Measurements from ENCODE around the gene TMEM63C. TPM values are rescaled to one million over a fixed set of nuclear protein-coding genes. Genes with fewer than 3 reads are reported as not detected.

TMEM63C gene
- total RNA-seq, 1 donor from 2014 or later, result 1.6 TPM

GRCh38 chr14:77260199-77260598, 78.6 kb downstream of the TMEM63C start:
- peaks cover 12% of the 10 kb centered on the region for H3K27me3 Mint-ChIP-seq (ENCODE audit: insufficient read depth)

GRCh38 chr14:77260631-77261030, 79.0 kb downstream of the TMEM63C start:
- no peak overlapping the region for H3K4me3 Mint-ChIP-seq
- DNase-seq (ENCODE audit: low spot score), result no peak

More at GRCh38 chr14:77260199-77260598, 78.6 kb downstream of the TMEM63C start:
- Mint-ChIP-seq H3K36me3 (ENCODE audit: low read depth) (no peaks in the 10 kb centered on the region), H3K4me3 (no peak overlapping the region), H3K4me1 (ENCODE audit: low read depth) (no peaks in the 10 kb centered on the region), H3K27ac (no peak overlapping the region), H3K9me3 (no peaks in the 10 kb centered on the region)
- intact Hi-C loops (cut with micrococcal nuclease), result no loop called here
- DNase-seq (ENCODE audit: low spot score), result no peak

GRCh38 chr14:77264466-77265186, 83.0 kb downstream of the TMEM63C start:
- intact Hi-C loops (cut with micrococcal nuclease), result no loop called here
- Mint-ChIP-seq H3K4me3 (no peak overlapping the region), H3K9me3 (no peaks in the 10 kb centered on the region), H3K4me1 (ENCODE audit: low read depth) (no peaks in the 10 kb centered on the region), H3K27ac (no peak overlapping the region), H3K36me3 (ENCODE audit: low read depth) (no peaks in the 10 kb centered on the region), H3K27me3 (ENCODE audit: insufficient read depth) (peaks cover 30% of the 10 kb centered on the region)
- no peak for DNase-seq (ENCODE audit: low spot score)

More at GRCh38 chr14:77260631-77261030, 79.0 kb downstream of the TMEM63C start:
- intact Hi-C loops (cut with micrococcal nuclease), result no loop called here
- H3K4me1 Mint-ChIP-seq (ENCODE audit: low read depth), result no peaks in the 10 kb centered on the region
- no peaks in the 10 kb centered on the region for H3K9me3 Mint-ChIP-seq
- peaks cover 15% of the 10 kb centered on the region for H3K27me3 Mint-ChIP-seq (ENCODE audit: insufficient read depth)
- H3K27ac Mint-ChIP-seq, result no peak overlapping the region
- H3K36me3 Mint-ChIP-seq (ENCODE audit: low read depth), result no peaks in the 10 kb centered on the region

GRCh38 chr14:77265187-77265515, 83.6 kb downstream of the TMEM63C start:
- no peaks in the 10 kb centered on the region for H3K36me3 Mint-ChIP-seq (ENCODE audit: low read depth)
- no peaks in the 10 kb centered on the region for H3K4me1 Mint-ChIP-seq (ENCODE audit: low read depth)
- peaks cover 34% of the 10 kb centered on the region for H3K27me3 Mint-ChIP-seq (ENCODE audit: insufficient read depth)
- H3K4me3 Mint-ChIP-seq, result no peak overlapping the region
- H3K27ac Mint-ChIP-seq, result no peak overlapping the region
- DNase-seq (ENCODE audit: low spot score), result no peak
- intact Hi-C loops (cut with micrococcal nuclease), result no loop called here
- no peaks in the 10 kb centered on the region for H3K9me3 Mint-ChIP-seq

GRCh38 chr14:77265561-77266335, 84.2 kb downstream of the TMEM63C start:
- H3K4me1 Mint-ChIP-seq (ENCODE audit: low read depth), result no peaks in the 10 kb centered on the region
- no peak for DNase-seq (ENCODE audit: low spot score)
- H3K27ac Mint-ChIP-seq, result no peak overlapping the region

GRCh38 chr14:77266336-77266735, 84.7 kb downstream of the TMEM63C start:
- intact Hi-C loops (cut with micrococcal nuclease), result no loop called here
- no peaks in the 10 kb centered on the region for H3K9me3 Mint-ChIP-seq
- peaks cover 35% of the 10 kb centered on the region for H3K27me3 Mint-ChIP-seq (ENCODE audit: insufficient read depth)
- no peaks in the 10 kb centered on the region for H3K36me3 Mint-ChIP-seq (ENCODE audit: low read depth)
- no peak overlapping the region for H3K27ac Mint-ChIP-seq
- no peaks in the 10 kb centered on the region for H3K4me1 Mint-ChIP-seq (ENCODE audit: low read depth)
- no peak overlapping the region for H3K4me3 Mint-ChIP-seq
- no peak for DNase-seq (ENCODE audit: low spot score)

More at GRCh38 chr14:77265561-77266335, 84.2 kb downstream of the TMEM63C start:
- H3K9me3 Mint-ChIP-seq, result no peaks in the 10 kb centered on the region
- intact Hi-C loops (cut with micrococcal nuclease), result no loop called here
- H3K4me3 Mint-ChIP-seq, result no peak overlapping the region
- H3K36me3 Mint-ChIP-seq (ENCODE audit: low read depth), result no peaks in the 10 kb centered on the region
- peaks cover 34% of the 10 kb centered on the region for H3K27me3 Mint-ChIP-seq (ENCODE audit: insufficient read depth)

GRCh38 chr14:77267937-77268699, 86.5 kb downstream of the TMEM63C start:
- DNase-seq (ENCODE audit: low spot score), result no peak
- Mint-ChIP-seq H3K9me3 (no peaks in the 10 kb centered on the region), H3K4me1 (ENCODE audit: low read depth) (no peaks in the 10 kb centered on the region), H3K4me3 (no peak overlapping the region), H3K27ac (no peak overlapping the region), H3K36me3 (ENCODE audit: low read depth) (no peaks in the 10 kb centered on the region), H3K27me3 (ENCODE audit: insufficient read depth) (peaks cover 46% of the 10 kb centered on the region)
- intact Hi-C loops (cut with micrococcal nuclease), result no loop called here

GRCh38 chr14:77268989-77269600, 87.5 kb downstream of the TMEM63C start:
- Mint-ChIP-seq H3K9me3 (no peaks in the 10 kb centered on the region), H3K27me3 (ENCODE audit: insufficient read depth) (peaks cover 43% of the 10 kb centered on the region), H3K27ac (no peak overlapping the region), H3K36me3 (ENCODE audit: low read depth) (no peaks in the 10 kb centered on the region), H3K4me3 (no peak overlapping the region), H3K4me1 (ENCODE audit: low read depth) (no peaks in the 10 kb centered on the region)
- intact Hi-C loops (cut with micrococcal nuclease), result no loop called here
- DNase-seq (ENCODE audit: low spot score), result no peak

GRCh38 chr14:77270361-77271112, 88.9 kb downstream of the TMEM63C start:
- intact Hi-C loops (cut with micrococcal nuclease), result no loop called here
- Mint-ChIP-seq H3K27ac (no peak overlapping the region), H3K4me3 (no peak overlapping the region)

GRCh38 chr14:77271113-77271710, 89.6 kb downstream of the TMEM63C start, which contains the start of gene NGB:
TSS of gene NGB (minus strand) at chr14:77271206. CDS start at chr14:77270937, 269 bp downstream.
- H3K9me3 Mint-ChIP-seq, result no peaks in the 10 kb centered on the region
- H3K4me3 Mint-ChIP-seq, result no peak within 1 kb of the TSS
- H3K36me3 Mint-ChIP-seq (ENCODE audit: low read depth), result no peaks in the 10 kb centered on the region
- H3K4me1 Mint-ChIP-seq (ENCODE audit: low read depth), result no peaks in the 10 kb centered on the region
- DNase-seq (ENCODE audit: low spot score), result no peak
- peaks cover 37% of the 10 kb centered on the region for H3K27me3 Mint-ChIP-seq (ENCODE audit: insufficient read depth)
- H3K27ac Mint-ChIP-seq, result no peak within 1 kb of the TSS
- intact Hi-C loops (cut with micrococcal nuclease), result no loop called here

More at GRCh38 chr14:77270361-77271112, 88.9 kb downstream of the TMEM63C start:
- Mint-ChIP-seq H3K4me1 (ENCODE audit: low read depth) (no peaks in the 10 kb centered on the region), H3K27me3 (ENCODE audit: insufficient read depth) (peaks cover 37% of the 10 kb centered on the region), H3K9me3 (no peaks in the 10 kb centered on the region), H3K36me3 (ENCODE audit: low read depth) (no peaks in the 10 kb centered on the region)
- no peak for DNase-seq (ENCODE audit: low spot score)

GRCh38 chr14:77272261-77272660, 90.7 kb downstream of the TMEM63C start:
- no peak overlapping the region for H3K27ac Mint-ChIP-seq
- H3K9me3 Mint-ChIP-seq, result no peaks in the 10 kb centered on the region
- intact Hi-C loops (cut with micrococcal nuclease), result no loop called here
- no peak overlapping the region for H3K4me3 Mint-ChIP-seq
- no peaks in the 10 kb centered on the region for H3K4me1 Mint-ChIP-seq (ENCODE audit: low read depth)
- no peaks in the 10 kb centered on the region for H3K36me3 Mint-ChIP-seq (ENCODE audit: low read depth)
- H3K27me3 Mint-ChIP-seq (ENCODE audit: insufficient read depth), result peaks cover 37% of the 10 kb centered on the region
- DNase-seq (ENCODE audit: low spot score), result no peak

GRCh38 chr14:77273796-77274195, 92.2 kb downstream of the TMEM63C start:
- intact Hi-C loops (cut with micrococcal nuclease), result no loop called here
- no peaks in the 10 kb centered on the region for H3K4me1 Mint-ChIP-seq (ENCODE audit: low read depth)
- no peak for DNase-seq (ENCODE audit: low spot score)
- H3K27ac Mint-ChIP-seq, result no peak overlapping the region
- no peaks in the 10 kb centered on the region for H3K9me3 Mint-ChIP-seq
- H3K36me3 Mint-ChIP-seq (ENCODE audit: low read depth), result no peaks in the 10 kb centered on the region
- no peak overlapping the region for H3K4me3 Mint-ChIP-seq
- H3K27me3 Mint-ChIP-seq (ENCODE audit: insufficient read depth), result peaks cover 26% of the 10 kb centered on the region

All from activated T-helper 1 cell treated with anti-CD3 and anti-CD28 coated beads, Interleukin-12 subunit alpha, Interleukin-12 subunit beta, Interleukin-2, Interleukin-4 antibody, amounts not matched to agents 30 ng/mL and 10 ng/mL and 1 ng/mL, durations not matched to agents 14 hours and 24 hours and 36 hours (primary cell).